ENCODE results near the gene PTGR2. TPM values are rescaled to one million over a fixed set of nuclear protein-coding genes. Genes with fewer than 3 reads are reported as not detected.

The PTGR2 gene
- total RNA-seq, 1 experiment from 2014 or later, result 14.2 TPM

DNA sequence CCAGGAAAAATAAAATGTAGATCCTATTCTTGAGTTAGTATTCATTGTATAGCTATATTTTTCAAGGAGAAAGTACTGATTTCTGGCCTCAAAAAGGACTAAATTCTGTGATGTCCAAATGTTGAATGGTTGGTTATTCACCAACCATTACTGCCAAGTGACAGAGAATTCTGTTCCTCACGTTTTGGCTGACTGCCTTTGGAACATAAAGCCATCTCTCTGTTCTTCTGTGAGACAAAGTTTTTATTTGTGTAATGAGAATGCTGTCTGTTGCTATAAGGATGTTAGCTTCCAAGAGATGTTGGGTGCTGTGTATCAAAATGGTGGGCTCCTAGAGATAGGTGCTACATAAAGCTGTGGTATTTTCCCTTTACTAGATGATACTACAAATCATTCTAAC is 44.3 kb downstream of the PTGR2 start:
- H3K27ac Mint-ChIP-seq (ENCODE audit: unreplicated experiment), result no peak overlapping the region
- DNase-seq, result no peak
- no peak overlapping the region for H3K4me3 Mint-ChIP-seq (ENCODE audit: unreplicated experiment)
- Histone ChIP-seq H3K9me3 (no peaks in the 10 kb centered on the region), H3K4me1 (no peaks in the 10 kb centered on the region), H3K36me3 (ENCODE audit: control insufficient read depth, insufficient read depth, low read length) (peaks cover 1% of the 10 kb centered on the region; the same call in 1 of the 2 replicates), H3K27me3 (replicated peaks; ENCODE audit: control insufficient read depth, insufficient read depth, low read length) (no peaks in the 10 kb centered on the region), H3K4me3 (ENCODE audit: low read depth, low read length) (no peak overlapping the region)
- ChIA-PET CTCF (no interaction called here), POLR2A (no interaction called here)
- TF ChIP-seq, protein P1, sequence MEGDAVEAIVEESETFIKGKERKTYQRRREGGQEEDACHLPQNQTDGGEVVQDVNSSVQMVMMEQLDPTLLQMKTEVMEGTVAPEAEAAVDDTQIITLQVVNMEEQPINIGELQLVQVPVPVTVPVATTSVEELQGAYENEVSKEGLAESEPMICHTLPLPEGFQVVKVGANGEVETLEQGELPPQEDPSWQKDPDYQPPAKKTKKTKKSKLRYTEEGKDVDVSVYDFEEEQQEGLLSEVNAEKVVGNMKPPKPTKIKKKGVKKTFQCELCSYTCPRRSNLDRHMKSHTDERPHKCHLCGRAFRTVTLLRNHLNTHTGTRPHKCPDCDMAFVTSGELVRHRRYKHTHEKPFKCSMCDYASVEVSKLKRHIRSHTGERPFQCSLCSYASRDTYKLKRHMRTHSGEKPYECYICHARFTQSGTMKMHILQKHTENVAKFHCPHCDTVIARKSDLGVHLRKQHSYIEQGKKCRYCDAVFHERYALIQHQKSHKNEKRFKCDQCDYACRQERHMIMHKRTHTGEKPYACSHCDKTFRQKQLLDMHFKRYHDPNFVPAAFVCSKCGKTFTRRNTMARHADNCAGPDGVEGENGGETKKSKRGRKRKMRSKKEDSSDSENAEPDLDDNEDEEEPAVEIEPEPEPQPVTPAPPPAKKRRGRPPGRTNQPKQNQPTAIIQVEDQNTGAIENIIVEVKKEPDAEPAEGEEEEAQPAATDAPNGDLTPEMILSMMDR (IDR thresholded peaks at IDR 0.05; ENCODE audit: insufficient read depth in 1 of 2, low read depth in 1 of 2, low read length in 1 of 2, severe bottlenecking in 1 of 2, unreplicated experiment in 1 of 2), result no peak
- intact Hi-C loops (cut with micrococcal nuclease; ENCODE audit: unreplicated experiment), result no loop called here
- no TSS peak for BruUV-seq (replicated peaks)
- H3K9me3 Mint-ChIP-seq (ENCODE audit: unreplicated experiment), result no peaks in the 10 kb centered on the region
- H3K36me3 Mint-ChIP-seq (ENCODE audit: insufficient read depth, unreplicated experiment), result peaks cover 63% of the 10 kb centered on the region
- H3K27me3 Mint-ChIP-seq (ENCODE audit: insufficient read depth, unreplicated experiment), result no peaks in the 10 kb centered on the region
- no peaks in the 10 kb centered on the region for H3K4me1 Mint-ChIP-seq (ENCODE audit: low read depth, unreplicated experiment)

DNA sequence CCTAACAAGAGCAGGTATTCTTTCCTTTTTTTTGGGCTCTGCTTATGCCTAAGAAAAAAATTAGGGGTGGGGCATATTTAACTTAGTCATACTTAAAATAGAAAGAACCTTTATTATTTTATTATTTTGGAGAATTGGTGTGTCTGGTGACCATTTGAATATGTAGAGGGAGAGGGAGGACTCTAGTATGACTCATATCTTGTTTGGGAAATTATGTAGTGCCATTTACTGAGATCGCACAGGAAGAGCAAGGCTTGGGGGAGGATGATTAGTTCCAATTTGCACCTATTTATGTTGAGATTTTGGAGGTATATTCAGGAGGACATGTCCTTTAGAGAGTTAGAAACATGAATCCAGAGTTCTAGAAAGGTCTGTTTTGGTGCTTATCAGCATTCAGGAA is 44.9 kb downstream of the PTGR2 start:
- Histone ChIP-seq H3K27me3 (replicated peaks; ENCODE audit: control insufficient read depth, insufficient read depth, low read length) (no peaks in the 10 kb centered on the region), H3K4me3 (ENCODE audit: low read depth, low read length) (no peak overlapping the region), H3K4me1 (no peaks in the 10 kb centered on the region), H3K36me3 (ENCODE audit: control insufficient read depth, insufficient read depth, low read length) (peaks cover 1% of the 10 kb centered on the region; the same call in 1 of the 2 replicates), H3K9me3 (no peaks in the 10 kb centered on the region)
- no TSS peak for BruUV-seq (replicated peaks)
- no peaks in the 10 kb centered on the region for H3K27me3 Mint-ChIP-seq (ENCODE audit: insufficient read depth, unreplicated experiment)
- peaks cover 68% of the 10 kb centered on the region for H3K36me3 Mint-ChIP-seq (ENCODE audit: insufficient read depth, unreplicated experiment)
- no peak for DNase-seq
- H3K4me1 Mint-ChIP-seq (ENCODE audit: low read depth, unreplicated experiment), result no peaks in the 10 kb centered on the region
- H3K4me3 Mint-ChIP-seq (ENCODE audit: unreplicated experiment), result no peak overlapping the region
- no peak overlapping the region for H3K27ac Mint-ChIP-seq (ENCODE audit: unreplicated experiment)
- ChIA-PET POLR2A (no interaction called here), CTCF (no interaction called here)
- TF ChIP-seq, protein P1 (IDR thresholded peaks at IDR 0.05; ENCODE audit: insufficient read depth in 1 of 2, low read depth in 1 of 2, low read length in 1 of 2, severe bottlenecking in 1 of 2, unreplicated experiment in 1 of 2), result no peak
- H3K9me3 Mint-ChIP-seq (ENCODE audit: unreplicated experiment), result no peaks in the 10 kb centered on the region
- intact Hi-C loops (cut with micrococcal nuclease; ENCODE audit: unreplicated experiment), result no loop called here

DNA sequence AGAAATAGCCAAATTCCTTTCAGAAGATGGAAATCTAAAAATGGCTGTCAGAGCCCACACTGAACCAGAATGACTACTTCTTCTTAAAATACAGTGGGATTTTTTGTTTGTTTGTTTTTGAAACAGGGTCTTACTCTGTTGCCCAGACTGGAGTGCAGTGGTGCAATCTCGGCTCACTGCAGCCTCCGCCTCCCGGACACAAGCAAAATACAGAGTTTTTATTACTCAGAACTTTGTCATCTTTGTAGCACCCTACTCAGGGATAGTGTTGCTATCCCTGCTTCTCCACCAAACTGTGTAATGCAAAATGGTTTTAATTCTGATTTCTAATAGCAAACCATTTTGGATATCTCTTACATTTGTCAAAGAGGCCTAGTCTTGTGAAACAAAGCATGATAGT is 51.4 kb downstream of the PTGR2 start:
- Histone ChIP-seq H3K9me3 (no peaks in the 10 kb centered on the region), H3K4me1 (no peaks in the 10 kb centered on the region), H3K4me3 (ENCODE audit: low read depth, low read length) (no peak overlapping the region), H3K27me3 (replicated peaks; ENCODE audit: control insufficient read depth, insufficient read depth, low read length) (no peaks in the 10 kb centered on the region), H3K36me3 (ENCODE audit: control insufficient read depth, insufficient read depth, low read length) (peaks cover 3% of the 10 kb centered on the region)
- CTCF ChIA-PET, result no interaction called here
- H3K36me3 Mint-ChIP-seq (ENCODE audit: insufficient read depth, unreplicated experiment), result peaks cover 80% of the 10 kb centered on the region
- no TSS peak for BruUV-seq (replicated peaks)
- no peaks in the 10 kb centered on the region for H3K4me1 Mint-ChIP-seq (ENCODE audit: low read depth, unreplicated experiment)
- no peaks in the 10 kb centered on the region for H3K9me3 Mint-ChIP-seq (ENCODE audit: unreplicated experiment)
- POLR2A ChIA-PET, result no interaction called here
- intact Hi-C loops (cut with micrococcal nuclease; ENCODE audit: unreplicated experiment), result no loop called here
- no peak for DNase-seq
- no peak overlapping the region for H3K4me3 Mint-ChIP-seq (ENCODE audit: unreplicated experiment)
- H3K27me3 Mint-ChIP-seq (ENCODE audit: insufficient read depth, unreplicated experiment), result no peaks in the 10 kb centered on the region
- H3K27ac Mint-ChIP-seq (ENCODE audit: unreplicated experiment), result no peak overlapping the region
- TF ChIP-seq, protein P1 (IDR thresholded peaks at IDR 0.05; ENCODE audit: insufficient read depth in 1 of 2, low read depth in 1 of 2, low read length in 1 of 2, severe bottlenecking in 1 of 2, unreplicated experiment in 1 of 2), result no peak

All from Caco-2 (cell line).